Endodermal cell (in vitro differentiated cells): Measurements from ENCODE around the gene ZBTB46. TPM values are rescaled to one million over a fixed set of nuclear protein-coding genes. Genes with fewer than 3 reads are reported as not detected.
A peak's percentile ranks its signal among the peaks of the same experiment; 100 is the strongest.

Source experiments
- DNase-seq: peaks from one replicate; pipeline ENCODE4 v3.0.0-alpha.2; 2017
- H3K27ac ChIP-seq: 2 replicates; pipeline ENCODE4 v1.5.1; 2013; ENCODE audit warnings: mild to moderate bottlenecking, low read depth, low read length, moderate library complexity
- H3K27me3 ChIP-seq: 2 replicates; pipeline ENCODE4 v1.6.1; 2013; ENCODE audit warnings: mild to moderate bottlenecking, low read length, moderate library complexity; ENCODE audit not compliant: insufficient read depth, control insufficient read depth, poor library complexity, severe bottlenecking
- H3K36me3 ChIP-seq: 2 replicates; pipeline ENCODE4 v1.7.0; 2013; ENCODE audit warnings: mild to moderate bottlenecking, low read length, moderate library complexity; ENCODE audit not compliant: control insufficient read depth, insufficient read depth
- H3K4me1 ChIP-seq: one replicate; pipeline ENCODE4 v1.7.0; 2013; ENCODE audit warnings: low read length; ENCODE audit not compliant: control insufficient read depth, insufficient read depth
- H3K4me3 ChIP-seq: 2 replicates; pipeline ENCODE4 v1.5.1; 2013; ENCODE audit warnings: mild to moderate bottlenecking, low read length, moderate library complexity
- H3K9ac ChIP-seq: 2 replicates; pipeline ENCODE4 v1.6.1; 2013; ENCODE audit warnings: mild to moderate bottlenecking, low read length, moderate library complexity; ENCODE audit not compliant: poor library complexity, severe bottlenecking; ENCODE audit errors: extremely low read depth
- H3K9me3 ChIP-seq: 2 replicates; pipeline ENCODE4 v1.6.1; 2013; ENCODE audit warnings: mild to moderate bottlenecking, low read length, moderate library complexity; ENCODE audit not compliant: control insufficient read depth
- H3K27ac Mint-ChIP-seq: 2 replicates; pipeline ENCODE4 v1.8.0; 2020; ENCODE audit warnings: mixed read lengths
- H3K27me3 Mint-ChIP-seq: 2 replicates; pipeline ENCODE4 v1.8.0; 2021; ENCODE audit warnings: mild to moderate bottlenecking, mixed read lengths; ENCODE audit not compliant: insufficient read depth
- H3K36me3 Mint-ChIP-seq: 2 replicates; pipeline ENCODE4 v1.8.0; 2020; ENCODE audit warnings: low read depth, mixed read lengths
- H3K4me1 Mint-ChIP-seq: 2 replicates; pipeline ENCODE4 v1.8.0; 2020; ENCODE audit warnings: mixed read lengths
- H3K4me3 Mint-ChIP-seq: 2 replicates; pipeline ENCODE4 v1.8.0; 2020; ENCODE audit warnings: mild to moderate bottlenecking, moderate library complexity, mixed read lengths
- H3K9me3 Mint-ChIP-seq: 2 replicates; pipeline ENCODE4 v1.8.0; 2020; ENCODE audit warnings: mild to moderate bottlenecking, mixed read lengths
- WGBS, 2 experiments: methylation state at CpG; one replicate each; pipeline versions ENCODE4 v1.1.5 to v1.1.7; 2013; ENCODE audit warnings: missing lambda C conversion rate in 2 of 2, mixed read lengths in 1 of 2; ENCODE audit not compliant: insufficient coverage in 1 of 2, insufficient read length in 1 of 2; 5-methylcytosine and 5-hydroxymethylcytosine counted together
- total RNA-seq, 2 donors: library from RNA; stranded (reverse); fragmentation: NEBNext Ultra II Directional in 1 of 2; extraction: Animal tissue kit (Norgen Biotek cat#: 25700) in 1 of 2; gene quantifications; 2 replicates in 1 of 2; 3 replicates in 1 of 2; pipeline ENCODE4 v1.2.1, GENCODE V29; 2021
- TF ChIP-seq, protein P1 (sequence below): fragments of 200-600 bp; sonication (generic); conservative IDR thresholded peaks from 2 replicates; pipeline ENCODE4 v1.5.0; 2021; ENCODE audit warnings: antibody characterized with exemption, mild to moderate bottlenecking

Gene ZBTB46
- total RNA-seq, 2 donors from 2014 or later: 24.9 to 25.9 TPM

GRCh38 chr20:63694584-63695423 is 136.3 kb downstream of the ZBTB46 start:
- no peak overlapping the region for H3K4me3 Mint-ChIP-seq
- Histone ChIP-seq H3K4me3 (no peak overlapping the region), H3K9ac (no peak overlapping the region), H3K27ac (no peak overlapping the region), H3K9me3 (no peaks in the 10 kb centered on the region), H3K36me3 (no peaks in the 10 kb centered on the region), H3K27me3 (no peaks in the 10 kb centered on the region), H3K4me1 (no peaks in the 10 kb centered on the region)
- TF ChIP-seq, protein P1, sequence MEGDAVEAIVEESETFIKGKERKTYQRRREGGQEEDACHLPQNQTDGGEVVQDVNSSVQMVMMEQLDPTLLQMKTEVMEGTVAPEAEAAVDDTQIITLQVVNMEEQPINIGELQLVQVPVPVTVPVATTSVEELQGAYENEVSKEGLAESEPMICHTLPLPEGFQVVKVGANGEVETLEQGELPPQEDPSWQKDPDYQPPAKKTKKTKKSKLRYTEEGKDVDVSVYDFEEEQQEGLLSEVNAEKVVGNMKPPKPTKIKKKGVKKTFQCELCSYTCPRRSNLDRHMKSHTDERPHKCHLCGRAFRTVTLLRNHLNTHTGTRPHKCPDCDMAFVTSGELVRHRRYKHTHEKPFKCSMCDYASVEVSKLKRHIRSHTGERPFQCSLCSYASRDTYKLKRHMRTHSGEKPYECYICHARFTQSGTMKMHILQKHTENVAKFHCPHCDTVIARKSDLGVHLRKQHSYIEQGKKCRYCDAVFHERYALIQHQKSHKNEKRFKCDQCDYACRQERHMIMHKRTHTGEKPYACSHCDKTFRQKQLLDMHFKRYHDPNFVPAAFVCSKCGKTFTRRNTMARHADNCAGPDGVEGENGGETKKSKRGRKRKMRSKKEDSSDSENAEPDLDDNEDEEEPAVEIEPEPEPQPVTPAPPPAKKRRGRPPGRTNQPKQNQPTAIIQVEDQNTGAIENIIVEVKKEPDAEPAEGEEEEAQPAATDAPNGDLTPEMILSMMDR: no peak
- peaks cover 2% of the 10 kb centered on the region for H3K9me3 Mint-ChIP-seq
- no peaks in the 10 kb centered on the region for H3K27me3 Mint-ChIP-seq
- 94 to 95% methylated on average over 21 to 37 of the region's 37 CpGs for WGBS, 2 experiments
- H3K4me1 Mint-ChIP-seq: no peaks in the 10 kb centered on the region
- H3K36me3 Mint-ChIP-seq: peaks cover 10% of the 10 kb centered on the region
- DNase-seq: peak; percentile 49
- no peak overlapping the region for H3K27ac Mint-ChIP-seq

GRCh38 chr20:63693733-63694583 is 137.1 kb downstream of the ZBTB46 start:
- Histone ChIP-seq H3K4me1 (no peaks in the 10 kb centered on the region), H3K9me3 (no peaks in the 10 kb centered on the region), H3K9ac (no peak overlapping the region), H3K4me3 (no peak overlapping the region), H3K27me3 (no peaks in the 10 kb centered on the region), H3K27ac (no peak overlapping the region), H3K36me3 (no peaks in the 10 kb centered on the region)
- H3K36me3 Mint-ChIP-seq: peaks cover 10% of the 10 kb centered on the region
- H3K4me3 Mint-ChIP-seq: no peak overlapping the region
- WGBS, 2 experiments: 93 to 97% methylated on average over 15 to 21 of the region's 21 CpGs
- H3K4me1 Mint-ChIP-seq: no peaks in the 10 kb centered on the region
- H3K27me3 Mint-ChIP-seq: no peaks in the 10 kb centered on the region
- H3K27ac Mint-ChIP-seq: no peak overlapping the region
- DNase-seq: no peak
- peaks cover 2% of the 10 kb centered on the region for H3K9me3 Mint-ChIP-seq
- TF ChIP-seq, protein P1: no peak

Other genes starting within 250 kb of the ZBTB46 start
- 10 to 100 TPM; 11.5 to 12.3 TPM for gene GMEB2, start 204.2 kb downstream of the ZBTB46 start, total RNA-seq
- gene STMN3, start 177.8 kb downstream of the ZBTB46 start, total RNA-seq: 10 to 100 TPM in 1 of 2 donors, 1 to 10 TPM in 1; 6.7 to 18.3 TPM
- 10 to 100 TPM; 33.9 to 36.7 TPM for gene RTEL1, start 173.0 kb downstream of the ZBTB46 start, total RNA-seq
- gene TNFRSF6B, start 134.6 kb downstream of the ZBTB46 start, total RNA-seq: not detected
- gene ARFRP1, start 123.3 kb downstream of the ZBTB46 start, total RNA-seq: 10 to 100 TPM; 41.6 to 46.2 TPM
- gene ZGPAT, start 123.2 kb downstream of the ZBTB46 start, total RNA-seq: 10 to 100 TPM; 28.8 to 29.5 TPM
- gene LIME1, start 94.6 kb downstream of the ZBTB46 start, total RNA-seq: 10 to 100 TPM in 1 of 2 donors, 1 to 10 TPM in 1; 7.6 to 10.1 TPM
- gene SLC2A4RG, start 91.5 kb downstream of the ZBTB46 start, total RNA-seq: 100 to 1,000 TPM in 1 of 2 donors, 10 to 100 TPM in 1; 69.3 to 108 TPM
- not detected for gene ABHD16B, start 30.2 kb upstream of the ZBTB46 start, total RNA-seq
- 10 to 100 TPM; 68.3 to 85.2 TPM for gene TPD52L2, start 34.0 kb upstream of the ZBTB46 start, total RNA-seq
- 10 to 100 TPM; 25.8 to 26.8 TPM for gene DNAJC5, start 63.9 kb upstream of the ZBTB46 start, total RNA-seq
- gene UCKL1, start 125.2 kb upstream of the ZBTB46 start, total RNA-seq: 10 to 100 TPM; 36.5 to 47.8 TPM
- gene ZNF512B, start 138.7 kb upstream of the ZBTB46 start, total RNA-seq: 10 to 100 TPM; 23.7 to 26.8 TPM
- 1 to 10 TPM; 5.6 to 6.0 TPM for gene SAMD10, start 148.4 kb upstream of the ZBTB46 start, total RNA-seq
- 10 to 100 TPM; 73.3 to 73.9 TPM for gene PRPF6, start 149.9 kb upstream of the ZBTB46 start, total RNA-seq
- gene C20orf204, start 204.9 kb upstream of the ZBTB46 start, total RNA-seq: 1 to 10 TPM; 4.0 to 4.1 TPM
- gene SOX18, start 218.4 kb upstream of the ZBTB46 start, total RNA-seq: 1 to 10 TPM; 2.3 to 2.8 TPM
- gene TCEA2, start 231.9 kb upstream of the ZBTB46 start, total RNA-seq: 100 to 1,000 TPM in 1 of 2 donors, 10 to 100 TPM in 1; 64.3 to 110 TPM
- 10 to 100 TPM; 14.6 to 15.8 TPM for gene RGS19, start 248.3 kb upstream of the ZBTB46 start, total RNA-seq
- 1 to 10 TPM; 4.1 to 5.5 TPM for gene OPRL1, start 248.8 kb upstream of the ZBTB46 start, total RNA-seq